GM12874 (cell line): ENCODE results near the gene MEPE.

Source experiments
- TF ChIP-seq, protein P1 (sequence below): IDR thresholded peaks from 2 replicates; pipeline ENCODE4 v1.5.1; 2011; ENCODE audit warnings: low read depth, mild to moderate bottlenecking, control low read depth, low read length, moderate library complexity; ENCODE audit not compliant: insufficient read depth

The MEPE gene

DNA sequence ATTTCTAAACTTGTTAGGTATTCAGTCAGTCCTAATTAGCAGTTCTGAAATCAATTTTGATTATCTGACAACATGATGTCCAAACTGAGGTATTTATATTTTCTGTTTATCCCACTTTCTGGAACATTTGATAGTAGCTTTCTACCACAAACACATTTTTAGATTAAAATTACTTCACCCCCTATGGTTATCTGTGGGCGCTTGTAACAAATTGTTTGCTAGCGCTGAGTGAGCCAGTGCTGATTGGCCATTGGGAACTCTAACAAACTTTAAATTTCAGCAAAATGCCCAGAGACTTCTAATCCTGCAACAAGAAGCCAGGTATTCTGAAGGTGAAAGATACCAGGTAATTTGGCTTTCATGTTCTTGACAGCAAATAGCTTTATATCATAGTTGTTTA is at the start of gene MEPE:
Gene MEPE (plus strand): TSS at position 301 of the 400 bp plus-strand sequence. CDS start 1,746 bp downstream, outside the sequence.
- TF ChIP-seq, protein P1, sequence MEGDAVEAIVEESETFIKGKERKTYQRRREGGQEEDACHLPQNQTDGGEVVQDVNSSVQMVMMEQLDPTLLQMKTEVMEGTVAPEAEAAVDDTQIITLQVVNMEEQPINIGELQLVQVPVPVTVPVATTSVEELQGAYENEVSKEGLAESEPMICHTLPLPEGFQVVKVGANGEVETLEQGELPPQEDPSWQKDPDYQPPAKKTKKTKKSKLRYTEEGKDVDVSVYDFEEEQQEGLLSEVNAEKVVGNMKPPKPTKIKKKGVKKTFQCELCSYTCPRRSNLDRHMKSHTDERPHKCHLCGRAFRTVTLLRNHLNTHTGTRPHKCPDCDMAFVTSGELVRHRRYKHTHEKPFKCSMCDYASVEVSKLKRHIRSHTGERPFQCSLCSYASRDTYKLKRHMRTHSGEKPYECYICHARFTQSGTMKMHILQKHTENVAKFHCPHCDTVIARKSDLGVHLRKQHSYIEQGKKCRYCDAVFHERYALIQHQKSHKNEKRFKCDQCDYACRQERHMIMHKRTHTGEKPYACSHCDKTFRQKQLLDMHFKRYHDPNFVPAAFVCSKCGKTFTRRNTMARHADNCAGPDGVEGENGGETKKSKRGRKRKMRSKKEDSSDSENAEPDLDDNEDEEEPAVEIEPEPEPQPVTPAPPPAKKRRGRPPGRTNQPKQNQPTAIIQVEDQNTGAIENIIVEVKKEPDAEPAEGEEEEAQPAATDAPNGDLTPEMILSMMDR, result no peak

DNA sequence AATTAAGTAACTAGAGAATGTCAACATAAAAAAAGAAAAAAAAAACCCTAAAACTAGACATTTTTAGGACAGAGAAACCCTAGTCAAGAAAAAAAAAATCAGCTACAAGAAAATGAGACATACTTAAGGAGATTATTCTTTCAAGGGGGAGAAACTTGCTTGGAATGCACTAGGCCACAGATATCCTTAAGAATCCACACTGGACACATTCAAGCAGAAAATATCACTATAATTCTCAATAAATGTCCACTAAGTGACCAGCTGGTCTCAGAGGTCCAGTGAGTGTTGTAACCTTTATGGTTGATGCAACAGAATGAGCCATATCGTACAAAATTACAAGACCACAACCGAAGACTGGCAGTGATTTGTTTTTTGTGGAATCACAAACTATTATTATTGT is 49.0 kb upstream of the MEPE start:
- TF ChIP-seq, protein P1, result no peak

GRCh38 chr4:87785731-87786509 is 46.8 kb upstream of the MEPE start:
- TF ChIP-seq, protein P1, result no peak

- TF ChIP-seq, protein P1, result no peak
Observed at GRCh38 chr4:87799301-87800113, 33.3 kb upstream of the MEPE start, which contains the start of gene IBSP. Gene IBSP, plus strand, starts transcription at chr4:87799554. Its CDS starts 2,808 bp downstream, at chr4:87802362.

- TF ChIP-seq, protein P1, result no peak
Observed at GRCh38 chr4:87802858-87803257, 29.9 kb upstream of the MEPE start.

DNA sequence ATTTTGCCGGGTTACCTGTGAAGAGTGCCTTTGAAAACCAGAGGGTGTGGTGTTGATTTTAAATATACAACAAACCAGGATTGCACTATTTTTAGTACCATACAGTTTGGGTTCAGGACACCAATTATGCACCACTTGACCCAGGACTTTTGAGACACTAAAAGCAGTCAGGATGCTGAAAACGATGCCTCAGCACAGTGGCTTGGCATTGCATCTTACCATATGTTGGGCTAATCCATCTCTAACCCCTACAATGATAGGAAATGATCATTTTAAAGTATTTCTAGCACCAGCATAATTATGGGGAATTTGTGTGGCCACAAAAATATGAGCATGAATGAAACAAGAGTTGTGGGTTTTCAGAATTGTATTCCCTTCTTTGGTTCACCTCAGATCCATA is 29.3 kb upstream of the MEPE start:
- TF ChIP-seq, protein P1, result no peak

GRCh38 chr4:87804871-87805270 is 27.9 kb upstream of the MEPE start:
- TF ChIP-seq, protein P1, result no peak
